Small intestine (tissue), 7 donors: ENCODE data around the gene KIF5C. TPM values are rescaled to one million over a fixed set of nuclear protein-coding genes. Genes with fewer than 3 reads are reported as not detected.

ENCODE experiments used
- DNase-seq, 2 donors: peaks; one replicate each; pipeline versions ENCODE4 v3.0.0 to v3.0.0-alpha.2; 2013
- FAIRE-seq: peaks from 2 replicates; lab custom pipeline; 2012; peaks lifted over from hg19 to GRCh38; lab: Jason Lieb, UNC
- H3K27ac ChIP-seq, 3 donors: one replicate each; pipeline ENCODE4 v1.5.1; 2013; ENCODE audit warnings: low read length in 2 of 3, mild to moderate bottlenecking in 2 of 3, control low read depth in 1 of 3, inconsistent platforms in 1 of 3, low read depth in 1 of 3, moderate library complexity in 1 of 3
- H3K27me3 ChIP-seq, 3 donors: one replicate each; pipeline ENCODE4 v1.6.1; 2013; ENCODE audit warnings: low read length in 3 of 3, inconsistent platforms in 1 of 3; ENCODE audit not compliant: control insufficient read depth in 3 of 3, insufficient read depth in 3 of 3
- H3K36me3 ChIP-seq, 3 donors: one replicate each; pipeline ENCODE4 v1.6.1; 2013; ENCODE audit warnings: low read length in 3 of 3, inconsistent platforms in 1 of 3, low read depth in 1 of 3, mild to moderate bottlenecking in 1 of 3, moderate library complexity in 1 of 3; ENCODE audit not compliant: control insufficient read depth in 3 of 3, insufficient read depth in 2 of 3
- H3K4me1 ChIP-seq, 3 donors: one replicate each; pipeline ENCODE4 v1.6.1; 2013; ENCODE audit warnings: low read length in 2 of 3, inconsistent platforms in 1 of 3, low read depth in 1 of 3, mild to moderate bottlenecking in 1 of 3, moderate library complexity in 1 of 3; ENCODE audit not compliant: control insufficient read depth in 3 of 3, insufficient read depth in 2 of 3
- H3K4me3 ChIP-seq, 3 donors: one replicate each; pipeline ENCODE4 v1.5.1; 2013; ENCODE audit warnings: low read length in 3 of 3, control low read depth in 1 of 3, inconsistent platforms in 1 of 3, low read depth in 1 of 3, mild to moderate bottlenecking in 1 of 3, moderate library complexity in 1 of 3
- H3K9me3 ChIP-seq, 2 donors: one replicate each; pipeline ENCODE4 v1.6.1; 2013; ENCODE audit warnings: low read depth in 1 of 2, low read length in 1 of 2; ENCODE audit not compliant: control insufficient read depth in 2 of 2, insufficient read depth in 1 of 2
- WGBS, 3 donors: extraction: QIAGEN DNeasy Blood & Tissue Kit; methylation state at CpG; one replicate each; pipeline ENCODE4 v1.1.7; 2013; 5-methylcytosine and 5-hydroxymethylcytosine counted together
- polyA plus RNA-seq, 4 donors: library from polyadenylated mRNA; stranded (reverse) in 3 of 4; unstranded in 1 of 4; fragments of 200-250 nt in 3 of 4; fragments of 120-200 nt in 1 of 4; gene quantifications; one replicate each; pipeline versions ENCODE4 v1.2.1 to v1.2.3, GENCODE V29; 2013
- donor health status: healthy with polysubstance abuse.
- donor health status: control.
- donor health status: control.
- donor health status: Bipolar disorder and iron deficiency.
- donor health status: healthy.

The KIF5C gene
- polyA plus RNA-seq, 4 donors, result 0.22 to 6.4 (median 2.4) TPM

GRCh38 chr2:148903979-148904378, 29.0 kb downstream of the KIF5C start:
- Histone ChIP-seq H3K9me3 (peaks cover 0 to 17% of the 10 kb centered on the region in 2 donors), H3K27ac (no peak overlapping the region), H3K4me1 (no peaks in the 10 kb centered on the region), H3K4me3 (no peak overlapping the region), H3K27me3 (no peaks in the 10 kb centered on the region), H3K36me3 (peaks cover 0 to 2% (median 0%) of the 10 kb centered on the region in 3 donors)
- no peak for FAIRE-seq
- no peak for DNase-seq
- 69 to 88% (median 77%) methylated on average over 4 of the region's 4 CpGs for WGBS, 3 donors

DNA sequence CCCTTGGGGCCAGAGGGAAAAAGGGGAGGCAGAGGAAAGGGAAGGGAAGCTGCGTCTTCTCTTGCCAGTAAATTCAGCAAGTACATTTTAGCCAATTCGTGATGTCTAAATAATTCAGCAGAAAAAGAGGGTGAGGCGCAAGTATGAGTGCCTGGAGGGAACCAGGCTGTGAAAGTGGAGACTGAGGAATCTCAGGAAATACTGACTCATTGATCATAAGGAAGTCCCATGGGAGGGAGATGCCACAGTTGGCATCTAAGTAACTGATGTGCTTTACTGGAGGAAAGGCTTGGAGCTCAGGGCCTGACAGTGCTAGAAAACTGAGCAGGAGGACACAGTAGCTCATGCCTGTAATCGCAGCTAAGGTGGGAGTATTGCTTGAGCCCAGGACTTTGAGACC, 31.1 kb downstream of the KIF5C start:
- Histone ChIP-seq H3K9me3 (peaks cover 0 to 17% of the 10 kb centered on the region in 2 donors), H3K36me3 (peaks cover 0 to 2% (median 0%) of the 10 kb centered on the region in 3 donors), H3K4me3 (no peak overlapping the region), H3K27ac (no peak overlapping the region), H3K27me3 (peaks cover 0 to 2% (median 0%) of the 10 kb centered on the region in 3 donors), H3K4me1 (no peaks in the 10 kb centered on the region)
- FAIRE-seq (no peak), DNase-seq (no peak)
- WGBS, 3 donors, result 71 to 89% (median 81%) methylated on average over 4 of the region's 4 CpGs

DNA sequence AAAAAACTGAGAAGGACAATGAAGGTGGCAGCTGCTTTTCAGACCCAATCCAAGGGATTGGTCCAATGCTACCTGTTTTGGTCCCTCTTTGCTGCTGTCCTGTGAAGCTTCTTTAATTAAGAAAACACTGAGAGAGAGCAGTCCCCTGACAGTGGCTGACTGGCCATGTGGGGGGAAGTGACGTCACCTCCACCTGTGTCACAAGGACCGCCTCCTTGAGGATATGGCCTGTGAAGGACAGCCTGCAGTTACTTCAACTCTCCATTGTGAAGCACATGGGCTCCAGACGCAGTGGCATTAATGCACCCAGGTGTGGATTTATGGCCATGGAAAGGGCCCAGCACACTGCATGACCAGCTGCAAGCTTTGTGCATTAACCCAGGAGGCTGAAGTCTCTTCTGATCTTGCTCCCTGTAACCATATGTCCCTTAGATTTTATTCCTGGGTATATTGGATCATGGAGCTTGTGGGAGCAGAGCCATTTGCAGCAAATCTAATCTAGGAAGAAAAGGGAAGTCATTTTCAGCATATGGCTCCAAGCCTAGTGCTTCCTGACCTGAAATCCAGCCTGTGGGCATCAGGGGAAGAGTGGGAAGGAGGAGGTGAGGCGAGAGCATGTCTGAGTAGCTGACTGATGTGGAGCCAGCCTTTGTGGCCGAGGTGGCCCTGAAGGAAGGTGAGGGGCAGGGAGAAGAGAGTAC, 32.2 kb downstream of the KIF5C start:
- H3K27ac ChIP-seq, result no peak overlapping the region
- H3K4me3 ChIP-seq, result no peak overlapping the region
- FAIRE-seq (no peak), DNase-seq (no peak)
- 89 to 91% (median 89%) methylated on average over 5 of the region's 5 CpGs for WGBS, 3 donors
- H3K4me1 ChIP-seq, result no peaks in the 10 kb centered on the region
- peaks cover 0 to 2% (median 0%) of the 10 kb centered on the region in 3 donors for H3K27me3 ChIP-seq
- H3K36me3 ChIP-seq, result peaks cover 0 to 2% (median 0%) of the 10 kb centered on the region in 3 donors
- peaks cover 0 to 17% of the 10 kb centered on the region in 2 donors for H3K9me3 ChIP-seq

DNA sequence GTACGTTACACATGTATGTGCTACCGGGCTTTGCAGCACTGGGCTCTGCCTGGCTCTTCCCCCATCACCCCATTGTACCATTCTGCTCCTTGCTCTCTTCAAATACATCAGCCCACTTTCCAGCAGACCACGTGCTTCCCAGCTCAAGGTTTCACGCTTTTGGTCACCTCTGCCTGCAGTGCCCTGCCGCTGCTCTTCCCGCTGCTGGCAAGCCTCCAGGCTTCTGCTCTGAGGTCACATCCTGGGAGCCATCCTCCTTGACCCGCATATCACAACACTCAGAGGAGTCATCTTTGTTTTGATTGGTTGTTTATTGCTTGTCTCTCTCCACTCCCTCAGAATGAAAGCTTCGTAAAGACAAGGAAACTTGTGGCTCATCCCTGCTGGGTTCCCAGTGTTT, 34.1 kb downstream of the KIF5C start:
- H3K4me1 ChIP-seq, result no peaks in the 10 kb centered on the region
- H3K9me3 ChIP-seq, result peaks cover 0 to 17% of the 10 kb centered on the region in 2 donors
- WGBS, 3 donors, result 65 to 72% (median 70%) methylated on average over 8 of the region's 8 CpGs
- peaks cover 0 to 2% (median 0%) of the 10 kb centered on the region in 3 donors for H3K27me3 ChIP-seq
- FAIRE-seq (no peak), DNase-seq (no peak)
- H3K36me3 ChIP-seq, result peaks cover 0 to 2% (median 0%) of the 10 kb centered on the region in 3 donors
- no peak overlapping the region for H3K27ac ChIP-seq
- H3K4me3 ChIP-seq, result no peak overlapping the region

GRCh38 chr2:148913061-148913460, 38.0 kb downstream of the KIF5C start:
- Histone ChIP-seq H3K4me1 (no peaks in the 10 kb centered on the region), H3K27ac (no peak overlapping the region), H3K9me3 (no peaks in the 10 kb centered on the region), H3K4me3 (no peak overlapping the region), H3K36me3 (no peaks in the 10 kb centered on the region), H3K27me3 (peaks cover 0 to 2% (median 0%) of the 10 kb centered on the region in 3 donors)
- FAIRE-seq, result no peak
- no peak for DNase-seq

- no peaks in the 10 kb centered on the region for H3K36me3 ChIP-seq
- peaks cover 0 to 3% of the 10 kb centered on the region in 2 donors for H3K9me3 ChIP-seq
- FAIRE-seq, result no peak
- no peak overlapping the region for H3K4me3 ChIP-seq
- WGBS, 3 donors, result 94 to 96% (median 96%) methylated on average over 8 of the region's 8 CpGs
- H3K27ac ChIP-seq, result no peak overlapping the region
- peaks cover 0 to 2% (median 0%) of the 10 kb centered on the region in 3 donors for H3K27me3 ChIP-seq
- H3K4me1 ChIP-seq, result no peaks in the 10 kb centered on the region
- DNase-seq, result no peak
Measured at GRCh38 chr2:148913492-148913891, 38.5 kb downstream of the KIF5C start.

DNA sequence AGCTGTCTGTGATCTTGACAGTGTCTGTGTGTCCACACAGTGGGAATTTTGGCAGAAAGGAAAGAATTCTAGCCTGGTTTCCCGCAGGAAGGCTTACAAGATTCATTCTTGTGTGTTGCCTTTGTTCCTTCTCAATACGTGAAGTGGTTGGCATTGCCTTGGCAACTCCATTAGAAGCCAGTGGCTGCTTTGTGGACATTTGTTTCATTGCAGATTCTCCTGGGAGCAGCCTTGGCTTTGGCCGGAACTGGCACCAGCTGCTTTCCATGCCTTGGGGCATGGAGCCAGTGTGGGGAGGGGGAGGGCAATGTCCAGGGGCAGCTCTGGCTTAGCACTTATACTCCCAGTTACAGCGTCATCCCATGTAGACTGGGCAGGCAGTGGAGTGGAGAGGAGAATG, 39.4 kb downstream of the KIF5C start:
- DNase-seq, result no peak
- no peak overlapping the region for H3K27ac ChIP-seq
- H3K27me3 ChIP-seq, result peaks cover 0 to 2% (median 0%) of the 10 kb centered on the region in 3 donors
- no peaks in the 10 kb centered on the region for H3K36me3 ChIP-seq
- H3K4me1 ChIP-seq, result peaks cover 0 to 3% (median 0%) of the 10 kb centered on the region in 3 donors
- WGBS, 3 donors, result 81 to 85% (median 84%) methylated on average over 4 of the region's 4 CpGs
- no peak overlapping the region for H3K4me3 ChIP-seq
- H3K9me3 ChIP-seq, result peaks cover 0 to 9% of the 10 kb centered on the region in 2 donors
- FAIRE-seq, result no peak

- H3K9me3 ChIP-seq, result peaks cover 0 to 9% of the 10 kb centered on the region in 2 donors
- no peak for DNase-seq
- peaks cover 0 to 18% (median 0%) of the 10 kb centered on the region in 3 donors for H3K4me1 ChIP-seq
- H3K27me3 ChIP-seq, result no peaks in the 10 kb centered on the region
- WGBS, 3 donors, result 71 to 82% (median 81%) methylated on average over 1 of the region's 1 CpG
- no peak for FAIRE-seq
- H3K4me3 ChIP-seq, result no peak overlapping the region
- H3K36me3 ChIP-seq, result no peaks in the 10 kb centered on the region
- no peak overlapping the region for H3K27ac ChIP-seq
Measured at GRCh38 chr2:148917431-148917830, 42.4 kb downstream of the KIF5C start.
